H9 (cell line): Measurements from ENCODE around the gene PSMB3. TPM values are rescaled to one million over a fixed set of nuclear protein-coding genes. Genes with fewer than 3 reads are reported as not detected.

ENCODE experiments used
- DNase-seq: peaks from one replicate; pipeline ENCODE4 v3.0.0-alpha.2; 2017
- H2AFZ ChIP-seq: one replicate; pipeline ENCODE4 v1.6.1; 2013; ENCODE audit warnings: mild to moderate bottlenecking, low read length, control low read depth, moderate library complexity
- H2AK5ac ChIP-seq: 2 replicates; pipeline ENCODE4 v1.6.1; 2013; ENCODE audit warnings: low read length, control low read depth, mixed read lengths; ENCODE audit not compliant: insufficient read length
- H2BK120ac ChIP-seq: one replicate; pipeline ENCODE4 v1.6.1; 2013; ENCODE audit warnings: low read depth, mild to moderate bottlenecking, low read length, control low read depth, inconsistent platforms; ENCODE audit not compliant: poor library complexity, severe bottlenecking
- H2BK12ac ChIP-seq: 2 replicates; pipeline ENCODE4 v1.6.1; 2013; ENCODE audit warnings: low read length, control low read depth, mixed read lengths, low read depth; ENCODE audit not compliant: insufficient read length
- H2BK15ac ChIP-seq: 2 replicates; pipeline ENCODE4 v1.6.1; 2013; ENCODE audit warnings: low read depth, low read length, control low read depth
- H2BK20ac ChIP-seq: one replicate; pipeline ENCODE4 v1.6.1; 2013; ENCODE audit warnings: low read depth, mild to moderate bottlenecking, low read length, control low read depth, inconsistent platforms; ENCODE audit not compliant: poor library complexity, severe bottlenecking
- H2BK5ac ChIP-seq: 2 replicates; pipeline ENCODE4 v1.6.1; 2013; ENCODE audit warnings: low read length, control low read depth, mixed read lengths; ENCODE audit not compliant: insufficient read length
- H3K14ac ChIP-seq: 2 replicates; pipeline ENCODE4 v1.6.1; 2013; ENCODE audit warnings: low read length, control low read depth; ENCODE audit not compliant: insufficient read depth
- H3K18ac ChIP-seq: 2 replicates; pipeline ENCODE4 v1.6.1; 2013; ENCODE audit warnings: low read depth, mild to moderate bottlenecking, mixed read lengths, low read length, control low read depth; ENCODE audit not compliant: insufficient read length
- H3K23ac ChIP-seq: 2 replicates; pipeline ENCODE4 v1.6.1; 2013; ENCODE audit warnings: low read length, control low read depth, mixed read lengths, low read depth; ENCODE audit not compliant: insufficient read length
- H3K23me2 ChIP-seq: 2 replicates; pipeline ENCODE4 v1.6.1; 2013; ENCODE audit warnings: low read depth, mild to moderate bottlenecking, mixed read lengths, low read length, control low read depth; ENCODE audit not compliant: insufficient read length, poor library complexity, severe bottlenecking
- H3K27ac ChIP-seq: 2 replicates; pipeline ENCODE4 v1.5.1; 2013; ENCODE audit warnings: low read length, control low read depth, mixed read lengths, low read depth; ENCODE audit not compliant: insufficient read length
- H3K27me3 ChIP-seq: 2 replicates; pipeline ENCODE4 v1.6.1; 2013; ENCODE audit warnings: low read length, control low read depth, inconsistent platforms; ENCODE audit not compliant: insufficient read depth
- H3K4ac ChIP-seq: 2 replicates; pipeline ENCODE4 v1.6.1; 2013; ENCODE audit warnings: low read depth, mild to moderate bottlenecking, control low read depth, inconsistent platforms, low read length, moderate library complexity
- H3K4me1 ChIP-seq: 2 replicates; pipeline ENCODE4 v1.6.1; 2013; ENCODE audit warnings: low read length, control low read depth, inconsistent platforms; ENCODE audit not compliant: insufficient read depth
- H3K4me2 ChIP-seq: 2 replicates; pipeline ENCODE4 v1.6.1; 2013; ENCODE audit warnings: low read length, control low read depth, mixed read lengths; ENCODE audit not compliant: insufficient read length, insufficient read depth
- H3K56ac ChIP-seq: 2 replicates; pipeline ENCODE4 v1.6.1; 2013; ENCODE audit warnings: low read depth, mild to moderate bottlenecking, mixed read lengths, low read length, control low read depth; ENCODE audit not compliant: insufficient read length
- H3K79me1 ChIP-seq: 2 replicates; pipeline ENCODE4 v1.6.1; 2013; ENCODE audit warnings: low read depth, mild to moderate bottlenecking, moderate library complexity, low read length, control low read depth, inconsistent platforms; ENCODE audit not compliant: insufficient read depth, poor library complexity, severe bottlenecking
- H3K79me2 ChIP-seq: 2 replicates; pipeline ENCODE4 v1.6.1; 2013; ENCODE audit warnings: low read length, control low read depth, inconsistent platforms; ENCODE audit not compliant: insufficient read depth
- H3K9ac ChIP-seq: 2 replicates; pipeline ENCODE4 v1.6.1; 2013; ENCODE audit warnings: low read length, control low read depth, mixed read lengths; ENCODE audit not compliant: insufficient read length; ENCODE audit errors: extremely low read depth
- H3K9me3 ChIP-seq: one replicate; pipeline ENCODE4 v1.6.1; 2013; ENCODE audit warnings: low read depth, low read length, inconsistent platforms; ENCODE audit not compliant: control insufficient read depth
- H3T11ph ChIP-seq: one replicate; pipeline ENCODE4 v1.6.1; 2013; ENCODE audit warnings: mild to moderate bottlenecking, low read length, control low read depth, inconsistent platforms
- H4K20me1 ChIP-seq: one replicate; pipeline ENCODE4 v1.6.1; 2013; ENCODE audit not compliant: control insufficient read depth, insufficient read length, insufficient read depth
- H4K5ac ChIP-seq: 2 replicates; pipeline ENCODE4 v1.6.1; 2013; ENCODE audit warnings: low read depth, mild to moderate bottlenecking, mixed read lengths, low read length, control low read depth; ENCODE audit not compliant: insufficient read length
- H4K8ac ChIP-seq: replicated peaks from 2 replicates; pipeline ENCODE4 v1.6.1; 2013; ENCODE audit warnings: low read length, control low read depth, mixed read lengths, low read depth; ENCODE audit not compliant: insufficient read length
- H4K91ac ChIP-seq: 2 replicates; pipeline ENCODE4 v1.6.1; 2013; ENCODE audit warnings: low read depth, mild to moderate bottlenecking, moderate library complexity, mixed read lengths, low read length, control low read depth; ENCODE audit not compliant: insufficient read length
- H3K27ac Mint-ChIP-seq, 3 experiments: 2 replicates in 2 of 3; 3 replicates in 1 of 3; pipeline ENCODE4 v1.8.0; 2020 to 2021; ENCODE audit warnings: mixed read lengths in 3 of 3, mild to moderate bottlenecking in 1 of 3, moderate library complexity in 1 of 3
- H3K27me3 Mint-ChIP-seq: 2 replicates; pipeline ENCODE4 v1.8.0; 2021; ENCODE audit warnings: low read depth, mild to moderate bottlenecking, moderate library complexity, mixed read lengths
- H3K36me3 Mint-ChIP-seq, 3 experiments: 2 replicates in 2 of 3; 3 replicates in 1 of 3; pipeline ENCODE4 v1.8.0; 2020 to 2021; ENCODE audit warnings: low read depth in 3 of 3, mixed read lengths in 3 of 3; ENCODE audit not compliant: insufficient read depth in 1 of 3
- H3K4me1 Mint-ChIP-seq, 2 experiments: 2 replicates each; pipeline ENCODE4 v1.8.0; 2020; ENCODE audit warnings: mixed read lengths in 2 of 2
- H3K4me3 Mint-ChIP-seq, 2 experiments: 2 replicates in 1 of 2; 3 replicates in 1 of 2; pipeline ENCODE4 v1.8.0; 2020 to 2021; ENCODE audit warnings: mild to moderate bottlenecking in 2 of 2, mixed read lengths in 2 of 2, moderate library complexity in 1 of 2
- H3K9me3 Mint-ChIP-seq, 2 experiments: 2 replicates in 1 of 2; 3 replicates in 1 of 2; pipeline ENCODE4 v1.8.0; 2020; ENCODE audit warnings: mild to moderate bottlenecking in 2 of 2, mixed read lengths in 2 of 2, moderate library complexity in 1 of 2
- CTCF ChIP-seq: fragments of 200-600 bp; sonication (generic); conservative IDR thresholded peaks from 3 replicates; pipeline ENCODE4 v1.8.0; 2021; ENCODE audit warnings: antibody characterized with exemption, mild to moderate bottlenecking
- WGBS: extraction: QIAGEN DNeasy Blood & Tissue Kit; methylation state at CpG from one replicate; pipeline ENCODE4 v1.1.7; 2013; ENCODE audit warnings: missing lambda C conversion rate, low lambda C conversion rate, mixed read lengths; ENCODE audit not compliant: insufficient read length; ENCODE audit errors: extremely low coverage; 5-methylcytosine and 5-hydroxymethylcytosine counted together
- total RNA-seq: library from RNA; stranded (reverse); gene quantifications from 2 replicates; pipeline ENCODE4 v1.2.1, GENCODE V29; 2021

PSMB3 gene
- total RNA-seq, 1 experiment from 2014 or later: 242 TPM

DNA sequence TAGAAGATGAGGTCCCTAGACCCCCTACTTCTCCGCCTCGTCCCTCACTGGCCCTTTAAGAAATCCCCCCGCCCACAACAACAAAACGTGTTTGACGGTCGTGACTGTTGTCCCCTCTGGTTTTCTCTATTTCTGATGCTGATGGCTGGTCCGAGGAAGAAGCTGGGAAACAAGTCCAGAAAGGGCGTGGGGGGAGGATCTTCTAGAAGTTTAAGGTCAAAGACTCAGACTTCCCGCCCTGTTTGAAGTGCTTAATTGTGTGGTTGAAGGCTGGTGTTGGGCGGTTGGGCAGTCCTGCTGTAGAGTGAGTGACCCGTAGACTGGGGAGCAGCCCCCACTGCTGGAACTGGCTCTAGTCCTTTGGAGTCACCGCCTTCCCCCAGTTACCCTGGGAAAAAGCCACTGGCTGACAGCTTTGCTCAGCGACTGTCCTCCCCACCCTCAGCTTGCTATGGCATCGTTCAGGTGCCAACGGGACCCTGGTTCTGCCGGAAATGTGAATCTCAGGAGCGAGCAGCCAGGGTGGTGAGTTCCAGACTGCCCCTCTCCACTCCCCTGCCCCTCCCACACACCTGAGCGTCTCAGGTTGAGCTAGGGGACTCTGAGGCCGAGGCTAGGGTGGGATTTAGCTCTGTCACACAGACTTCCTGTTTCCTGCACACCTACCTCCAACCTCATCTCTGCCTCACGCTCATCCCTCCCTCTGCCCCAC lies 45.9 kb upstream of the PSMB3 start:
- Histone ChIP-seq H3K4me2 (peak overlapping the region; percentile 58), H3K79me1 (no peaks in the 10 kb centered on the region), H2BK120ac (no peak overlapping the region), H3K27ac (no peak overlapping the region), H3K23ac (no peak overlapping the region), H2BK12ac (no peak overlapping the region), H3K56ac (no peak overlapping the region), H3T11ph (no peak overlapping the region), H3K4me1 (peaks cover 5% of the 10 kb centered on the region; the same call in 1 of the 2 replicates), H2BK15ac (no peak overlapping the region), H4K5ac (no peak overlapping the region), H3K18ac (no peak overlapping the region), H3K23me2 (peaks cover 25% of the 10 kb centered on the region), H3K79me2 (no peaks in the 10 kb centered on the region), H4K8ac (no peak overlapping the region), H2BK20ac (no peak overlapping the region), H2BK5ac (no peak overlapping the region), H4K91ac (no peak overlapping the region), H4K20me1 (no peaks in the 10 kb centered on the region), H3K4ac (no peak overlapping the region), H3K9me3 (no peaks in the 10 kb centered on the region), H3K9ac (no peak overlapping the region), H3K27me3 (peaks cover 44% of the 10 kb centered on the region), H3K14ac (no peak overlapping the region), H2AK5ac (no peak overlapping the region), H2AFZ (no peak overlapping the region)
- H3K4me3 Mint-ChIP-seq: peak overlapping the region; percentile 77 to 90
- peaks cover 88% of the 10 kb centered on the region for H3K27me3 Mint-ChIP-seq
- peaks cover 42 to 72% of the 10 kb centered on the region in 2 experiments for H3K4me1 Mint-ChIP-seq
- no peak overlapping the region for H3K27ac Mint-ChIP-seq
- H3K9me3 Mint-ChIP-seq: no peaks in the 10 kb centered on the region; a peak in 2 of 5 replicates
- no peak for TF ChIP-seq CTCF
- WGBS: no CpG with 5 or more reads among the region's 20 CpGs
- DNase-seq: no peak
- no peaks in the 10 kb centered on the region; a peak in 4 of 7 replicates for H3K36me3 Mint-ChIP-seq
